ENCODE results near the gene NDUFA3. TPM values are rescaled to one million over a fixed set of nuclear protein-coding genes. Genes with fewer than 3 reads are reported as not detected.

The NDUFA3 gene
- total RNA-seq, 1 experiment from 2014 or later = 38.8 TPM

GRCh38 chr19:54137699-54138488, 35.2 kb downstream of the NDUFA3 start, which contains the start of gene CNOT3:
CNOT3 (plus strand) TSS chr19:54137762; CDS start chr19:54142979, 5,217 bp downstream.
- no peak for DNase-seq (ENCODE audit: low spot score)

- DNase-seq (ENCODE audit: low spot score) = no peak
Observed at GRCh38 chr19:54138489-54139256, 36.0 kb downstream of the NDUFA3 start.

- DNase-seq (ENCODE audit: low spot score) = no peak
Observed at GRCh38 chr19:54141356-54141755, 38.7 kb downstream of the NDUFA3 start.

- no peak for DNase-seq (ENCODE audit: low spot score)
Observed at GRCh38 chr19:54142166-54142780, 39.6 kb downstream of the NDUFA3 start.

GRCh38 chr19:54145541-54146158, 43.0 kb downstream of the NDUFA3 start:
- DNase-seq (ENCODE audit: low spot score) = no peak

GRCh38 chr19:54147676-54148075, 45.0 kb downstream of the NDUFA3 start:
- DNase-seq (ENCODE audit: low spot score) = no peak

- no peak for DNase-seq (ENCODE audit: low spot score)
Observed at GRCh38 chr19:54148158-54148557, 45.5 kb downstream of the NDUFA3 start.

GRCh38 chr19:54149021-54149812, 46.6 kb downstream of the NDUFA3 start:
- no peak for DNase-seq (ENCODE audit: low spot score)

GRCh38 chr19:54151362-54152035, 48.8 kb downstream of the NDUFA3 start:
- no peak for DNase-seq (ENCODE audit: low spot score)

- no peak for DNase-seq (ENCODE audit: low spot score)
Observed at GRCh38 chr19:54152267-54152666, 49.6 kb downstream of the NDUFA3 start.

- DNase-seq (ENCODE audit: low spot score) = no peak
Observed at GRCh38 chr19:54152878-54153524, 50.3 kb downstream of the NDUFA3 start.

- no peak for DNase-seq (ENCODE audit: low spot score)
Observed at GRCh38 chr19:54153731-54154326, 51.2 kb downstream of the NDUFA3 start.

- DNase-seq (ENCODE audit: low spot score) = no peak
Observed at GRCh38 chr19:54154603-54155345, 52.1 kb downstream of the NDUFA3 start.

- no peak for DNase-seq (ENCODE audit: low spot score)
Observed at GRCh38 chr19:54155694-54156093, 53.0 kb downstream of the NDUFA3 start.

GRCh38 chr19:54156490-54156889, 53.8 kb downstream of the NDUFA3 start:
- no peak for DNase-seq (ENCODE audit: low spot score)

GRCh38 chr19:54156953-54157352, 54.3 kb downstream of the NDUFA3 start:
- no peak for DNase-seq (ENCODE audit: low spot score)
